Measurements from ENCODE around the gene RPL21. TPM values are rescaled to one million over a fixed set of nuclear protein-coding genes. Genes with fewer than 3 reads are reported as not detected.

The RPL21 gene
- total RNA-seq, 1 experiment from 2014 or later = 552 TPM

GRCh38 chr13:27228131-27228530 is 23.2 kb upstream of the RPL21 start:
- no peak overlapping the region for H3K27ac ChIP-seq (ENCODE audit: low read length)
- no peaks in the 10 kb centered on the region for H3K9me2 ChIP-seq (replicated peaks; ENCODE audit: low read length)
- H3K79me2 ChIP-seq (ENCODE audit: low read length) = no peaks in the 10 kb centered on the region
- H3K36me3 ChIP-seq (ENCODE audit: low read depth, low read length) = no peaks in the 10 kb centered on the region
- no peak for TF ChIP-seq EZH2phosphoT487 (IDR thresholded peaks at IDR 0.05; ENCODE audit: borderline replicate concordance, low read length)
- TF ChIP-seq EZH2 (IDR thresholded peaks at IDR 0.05; ENCODE audit: low read length, unreplicated experiment) = no peak
- TF ChIP-seq, protein P1, sequence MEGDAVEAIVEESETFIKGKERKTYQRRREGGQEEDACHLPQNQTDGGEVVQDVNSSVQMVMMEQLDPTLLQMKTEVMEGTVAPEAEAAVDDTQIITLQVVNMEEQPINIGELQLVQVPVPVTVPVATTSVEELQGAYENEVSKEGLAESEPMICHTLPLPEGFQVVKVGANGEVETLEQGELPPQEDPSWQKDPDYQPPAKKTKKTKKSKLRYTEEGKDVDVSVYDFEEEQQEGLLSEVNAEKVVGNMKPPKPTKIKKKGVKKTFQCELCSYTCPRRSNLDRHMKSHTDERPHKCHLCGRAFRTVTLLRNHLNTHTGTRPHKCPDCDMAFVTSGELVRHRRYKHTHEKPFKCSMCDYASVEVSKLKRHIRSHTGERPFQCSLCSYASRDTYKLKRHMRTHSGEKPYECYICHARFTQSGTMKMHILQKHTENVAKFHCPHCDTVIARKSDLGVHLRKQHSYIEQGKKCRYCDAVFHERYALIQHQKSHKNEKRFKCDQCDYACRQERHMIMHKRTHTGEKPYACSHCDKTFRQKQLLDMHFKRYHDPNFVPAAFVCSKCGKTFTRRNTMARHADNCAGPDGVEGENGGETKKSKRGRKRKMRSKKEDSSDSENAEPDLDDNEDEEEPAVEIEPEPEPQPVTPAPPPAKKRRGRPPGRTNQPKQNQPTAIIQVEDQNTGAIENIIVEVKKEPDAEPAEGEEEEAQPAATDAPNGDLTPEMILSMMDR (conservative IDR thresholded peaks at IDR 0.05; ENCODE audit: low read depth, low read length) = no peak
- DNase-seq = no peak
- no peak for ATAC-seq
- H4K20me1 ChIP-seq (ENCODE audit: low read length) = no peaks in the 10 kb centered on the region
- CTCF ChIA-PET = no interaction called here
- no peak overlapping the region for H3K4me3 ChIP-seq (ENCODE audit: low read length)
- no peaks in the 10 kb centered on the region for H3K27me3 ChIP-seq (ENCODE audit: low read length)
- H3K9me3 ChIP-seq (ENCODE audit: low read length) = no peaks in the 10 kb centered on the region
- BruUV-seq (replicated peaks) = no TSS peak
- H3K4me2 ChIP-seq (ENCODE audit: low read length) = no peak overlapping the region
- H3F3A ChIP-seq (ENCODE audit: low read length, unreplicated experiment) = no peaks in the 10 kb centered on the region
- no peak overlapping the region for H3K9ac ChIP-seq (ENCODE audit: low read length)
- POLR2A ChIA-PET (ENCODE audit: unreplicated experiment) = no interaction called here
- H2AFZ ChIP-seq (ENCODE audit: low read length) = no peak overlapping the region
- no peaks in the 10 kb centered on the region for H3K4me1 ChIP-seq (ENCODE audit: insufficient read depth, low read length)
- intact Hi-C loops (cut with micrococcal nuclease) = no loop called here

GRCh38 chr13:27229642-27230041 is 21.7 kb upstream of the RPL21 start:
- TF ChIP-seq EZH2 (IDR thresholded peaks at IDR 0.05; ENCODE audit: low read length, unreplicated experiment) = no peak
- no peak for TF ChIP-seq EZH2phosphoT487 (IDR thresholded peaks at IDR 0.05; ENCODE audit: borderline replicate concordance, low read length)
- TF ChIP-seq, protein P1 (conservative IDR thresholded peaks at IDR 0.05; ENCODE audit: low read depth, low read length) = no peak
- Histone ChIP-seq H3K4me3 (ENCODE audit: low read length) (no peak overlapping the region), H3K9me2 (replicated peaks; ENCODE audit: low read length) (no peaks in the 10 kb centered on the region), H3K4me2 (ENCODE audit: low read length) (no peak overlapping the region), H3K36me3 (ENCODE audit: low read depth, low read length) (no peaks in the 10 kb centered on the region), H3K9ac (ENCODE audit: low read length) (no peak overlapping the region), H3K27me3 (ENCODE audit: low read length) (no peaks in the 10 kb centered on the region), H3K79me2 (ENCODE audit: low read length) (no peaks in the 10 kb centered on the region), H3K9me3 (ENCODE audit: low read length) (no peaks in the 10 kb centered on the region), H3K27ac (ENCODE audit: low read length) (no peak overlapping the region), H3K4me1 (ENCODE audit: insufficient read depth, low read length) (no peaks in the 10 kb centered on the region), H3F3A (ENCODE audit: low read length, unreplicated experiment) (no peaks in the 10 kb centered on the region), H2AFZ (ENCODE audit: low read length) (no peak overlapping the region), H4K20me1 (ENCODE audit: low read length) (no peaks in the 10 kb centered on the region)
- BruUV-seq (replicated peaks) = no TSS peak
- no peak for DNase-seq
- POLR2A ChIA-PET (ENCODE audit: unreplicated experiment) = no interaction called here
- intact Hi-C loops (cut with micrococcal nuclease) = no loop called here
- CTCF ChIA-PET = no interaction called here
- ATAC-seq = no peak

DNA sequence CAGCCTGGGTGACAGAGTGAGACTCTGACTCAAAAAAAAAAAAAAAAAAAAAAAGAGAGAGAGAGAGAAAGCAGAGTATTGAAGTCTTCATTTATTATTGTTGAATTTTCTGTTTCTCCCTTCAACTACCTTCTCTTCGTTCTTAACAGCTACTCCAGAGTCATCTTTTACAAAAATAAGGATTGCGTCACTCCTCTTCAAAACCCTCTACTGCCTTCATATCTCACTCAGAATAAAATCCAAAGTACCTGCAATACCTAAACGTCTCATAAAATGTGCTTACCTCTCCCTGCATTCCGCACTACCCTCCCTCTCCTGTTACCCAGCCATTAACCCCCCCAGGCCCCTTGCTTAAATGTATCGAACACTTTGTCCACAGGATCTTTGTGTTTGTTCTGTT is 17.4 kb upstream of the RPL21 start:
- intact Hi-C loops (cut with micrococcal nuclease) = no loop called here
- no peaks in the 10 kb centered on the region for H3K9me2 ChIP-seq (replicated peaks; ENCODE audit: low read length)
- H3K9ac ChIP-seq (ENCODE audit: low read length) = no peak overlapping the region
- H3K36me3 ChIP-seq (ENCODE audit: low read depth, low read length) = no peaks in the 10 kb centered on the region
- no peaks in the 10 kb centered on the region for H3K79me2 ChIP-seq (ENCODE audit: low read length)
- ATAC-seq (no peak), DNase-seq (no peak)
- H3K4me3 ChIP-seq (ENCODE audit: low read length) = no peak overlapping the region
- no peaks in the 10 kb centered on the region for H3K27me3 ChIP-seq (ENCODE audit: low read length)
- H3F3A ChIP-seq (ENCODE audit: low read length, unreplicated experiment) = no peaks in the 10 kb centered on the region
- no peaks in the 10 kb centered on the region for H3K4me1 ChIP-seq (ENCODE audit: insufficient read depth, low read length)
- TF ChIP-seq, protein P1 (conservative IDR thresholded peaks at IDR 0.05; ENCODE audit: low read depth, low read length) = no peak
- TF ChIP-seq EZH2phosphoT487 (IDR thresholded peaks at IDR 0.05; ENCODE audit: borderline replicate concordance, low read length) = no peak
- no peak for TF ChIP-seq EZH2 (IDR thresholded peaks at IDR 0.05; ENCODE audit: low read length, unreplicated experiment)
- H3K27ac ChIP-seq (ENCODE audit: low read length) = no peak overlapping the region
- no TSS peak for BruUV-seq (replicated peaks)
- H2AFZ ChIP-seq (ENCODE audit: low read length) = no peak overlapping the region
- ChIA-PET POLR2A (ENCODE audit: unreplicated experiment) (no interaction called here), CTCF (no interaction called here)
- no peak overlapping the region for H3K4me2 ChIP-seq (ENCODE audit: low read length)
- H4K20me1 ChIP-seq (ENCODE audit: low read length) = no peaks in the 10 kb centered on the region
- no peaks in the 10 kb centered on the region for H3K9me3 ChIP-seq (ENCODE audit: low read length)
